Measurements from ENCODE around the gene MLLT1. TPM values are rescaled to one million over a fixed set of nuclear protein-coding genes. Genes with fewer than 3 reads are reported as not detected.
A peak's percentile ranks its signal among the peaks of the same experiment; 100 is the strongest.

Gene MLLT1
- total RNA-seq, 1 donor: 7.8 TPM

DNA sequence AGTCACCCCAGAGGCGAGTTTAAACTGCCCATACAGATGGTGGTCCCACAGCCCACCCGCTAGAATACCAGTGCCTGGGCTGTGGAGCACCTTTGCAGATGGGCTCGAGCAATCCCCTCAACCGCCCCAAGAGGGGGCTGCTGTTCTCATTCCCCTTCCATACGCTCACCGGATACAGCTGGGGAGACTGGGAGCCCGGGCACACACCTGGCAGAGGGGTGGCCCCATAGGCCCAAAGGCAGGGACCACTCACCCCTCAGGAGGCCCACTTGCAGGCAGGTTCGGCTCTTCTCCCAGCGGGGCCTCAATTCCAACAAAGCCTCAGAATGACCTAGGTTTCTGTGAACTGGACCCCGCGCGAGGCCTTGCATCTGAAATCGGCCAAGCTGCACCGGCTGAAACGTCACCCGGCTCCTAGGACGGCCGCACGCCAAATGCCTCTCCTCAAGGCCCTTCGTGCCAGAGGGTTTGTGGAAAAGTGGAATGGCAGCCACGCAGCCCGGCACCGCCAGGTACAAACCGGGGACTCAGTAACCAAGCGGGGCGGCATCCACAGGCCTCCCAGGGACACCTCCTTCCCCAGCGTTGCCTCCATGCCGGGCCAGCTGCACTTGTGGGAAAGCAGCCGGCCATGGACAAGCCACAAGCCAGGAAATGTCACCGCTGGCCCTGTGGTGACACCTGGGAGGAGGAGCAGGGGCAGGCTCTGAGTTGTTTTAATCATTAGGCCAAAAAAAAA is 18.7 kb downstream of the MLLT1 start:
- peak in 1 of 3 donors; percentile 39 for DNase-seq (ENCODE audit: low read depth in 2 of 3, low spot score in 2 of 3)

DNA sequence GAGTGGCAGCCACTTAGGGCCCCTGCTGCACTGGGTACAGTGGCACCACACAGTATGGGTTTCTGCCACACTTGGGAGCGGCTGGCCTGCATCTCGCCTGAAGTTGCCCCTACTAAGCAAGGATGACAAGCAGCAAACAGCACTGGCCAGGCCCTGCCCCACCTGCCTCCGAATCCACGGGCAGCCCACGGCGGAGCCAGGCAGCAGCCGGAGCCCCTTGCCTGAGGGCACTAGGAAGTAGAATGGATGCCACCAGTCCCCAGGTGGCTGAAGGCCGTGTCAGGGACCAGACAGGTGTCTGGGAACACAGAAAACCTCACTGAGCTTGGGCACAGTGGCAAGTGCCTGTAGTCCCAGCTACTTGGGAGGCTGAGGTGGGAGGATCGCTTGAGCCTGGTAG is 19.4 kb downstream of the MLLT1 start:
- no peak for DNase-seq (ENCODE audit: low read depth in 2 of 3, low spot score in 2 of 3)

DNA sequence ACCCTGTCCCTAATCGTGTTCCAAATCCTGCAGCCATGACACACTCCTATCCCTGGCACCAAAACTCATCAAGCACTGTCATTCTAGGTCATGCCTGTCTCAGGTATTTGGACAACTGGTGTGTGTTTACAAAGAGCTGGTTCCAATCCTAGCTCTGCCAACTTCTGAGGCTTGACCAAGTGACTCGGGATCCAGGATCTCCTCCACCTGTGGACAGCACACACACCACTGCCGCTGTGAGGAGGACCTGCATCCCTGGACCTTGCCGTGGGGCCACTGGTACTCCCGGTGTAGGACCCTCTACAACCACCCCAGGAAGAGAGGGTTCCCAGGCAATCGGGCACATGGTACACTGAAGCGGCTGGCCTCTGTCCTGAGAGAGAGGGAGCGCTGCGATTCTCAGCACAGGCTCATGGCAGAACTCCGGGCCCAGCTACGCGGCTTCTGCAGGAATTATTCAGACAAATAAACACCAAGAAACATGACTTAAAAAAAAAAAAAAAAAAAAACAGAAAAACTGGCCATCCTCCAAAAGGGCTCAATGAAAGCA is 20.4 kb downstream of the MLLT1 start:
- DNase-seq (ENCODE audit: low read depth in 2 of 3, low spot score in 2 of 3): no peak

DNA sequence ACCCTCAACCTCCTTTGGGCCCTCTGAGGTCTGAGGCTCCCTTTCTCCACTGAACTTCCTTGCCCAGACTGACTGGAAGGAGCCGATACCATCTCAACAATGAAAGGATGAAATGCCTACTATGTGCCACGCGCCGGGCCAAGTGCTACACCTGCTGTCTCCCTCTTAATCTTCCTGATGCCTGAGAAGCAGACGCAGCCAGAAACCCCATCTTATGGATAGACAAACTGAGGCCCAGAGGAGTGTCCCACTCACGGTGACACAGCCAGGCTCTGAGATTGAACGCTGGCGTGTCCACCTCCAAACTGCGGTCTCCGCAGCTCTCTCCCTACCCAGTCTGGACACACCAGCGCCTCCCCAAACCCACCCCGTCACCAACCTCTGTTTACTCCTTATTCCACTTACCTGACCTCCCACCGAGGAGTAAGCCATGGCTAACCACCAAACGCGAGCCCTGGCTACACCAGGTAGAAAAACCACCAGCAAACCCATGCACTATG is 20.9 kb downstream of the MLLT1 start:
- DNase-seq (ENCODE audit: low read depth in 2 of 3, low spot score in 2 of 3): no peak

DNA sequence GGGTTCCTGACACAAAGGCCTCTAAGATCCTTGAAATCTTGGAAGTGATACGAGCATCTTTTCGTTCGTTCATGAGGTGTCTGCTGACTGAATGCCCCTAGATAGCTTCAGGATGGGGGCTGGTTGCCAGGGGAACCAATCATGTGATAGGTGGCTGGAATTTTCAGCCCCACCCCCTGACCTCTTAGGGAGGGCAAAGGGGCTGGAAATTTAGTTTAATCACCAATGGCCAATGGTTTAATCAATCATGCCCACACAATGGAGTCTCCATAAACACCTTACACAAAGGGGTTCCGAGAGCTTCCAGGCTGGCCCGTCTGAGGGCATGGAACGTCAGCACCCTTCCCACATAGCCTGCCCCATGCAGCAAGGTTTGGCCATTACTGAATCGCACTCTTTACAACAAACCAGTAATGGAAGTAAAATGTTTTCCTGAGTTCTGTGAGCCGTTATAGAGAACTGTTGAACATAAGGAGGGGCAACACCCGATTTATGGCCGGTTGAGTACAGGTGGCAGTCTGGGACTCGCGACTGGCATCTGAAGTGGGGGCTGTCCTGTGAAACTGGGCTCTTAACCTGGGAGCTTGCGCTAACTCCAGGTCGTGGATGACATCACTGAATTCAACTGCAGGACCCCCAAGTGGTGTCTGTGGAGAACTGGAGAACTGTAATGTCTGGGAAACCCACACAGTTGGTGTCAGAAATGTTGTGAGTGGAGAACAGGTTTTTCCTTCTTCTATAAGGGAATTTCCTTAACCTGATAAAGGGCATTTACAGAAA is 25.6 kb downstream of the MLLT1 start:
- DNase-seq (ENCODE audit: low read depth in 2 of 3, low spot score in 2 of 3): no peak

DNA sequence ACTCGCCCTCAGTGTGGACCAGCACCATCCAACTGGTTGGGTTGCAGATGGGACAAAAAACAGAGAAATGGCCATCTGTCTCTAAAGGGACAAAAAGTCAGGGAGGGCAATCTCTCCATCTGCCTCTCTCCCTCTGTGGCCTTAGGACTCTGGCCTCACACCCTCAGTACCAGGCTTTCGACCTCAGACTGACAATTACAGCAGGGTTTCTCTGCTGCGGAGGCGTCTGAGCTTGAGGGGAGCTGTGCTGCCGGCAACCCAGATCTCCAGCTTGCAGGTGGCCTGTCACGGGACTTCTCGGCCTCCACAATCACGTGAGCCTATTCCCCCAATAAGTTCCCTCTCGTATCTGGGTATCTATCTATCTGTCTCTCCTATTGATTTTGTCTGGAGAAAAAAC is 27.7 kb downstream of the MLLT1 start:
- no peak for DNase-seq (ENCODE audit: low read depth in 2 of 3, low spot score in 2 of 3)

DNA sequence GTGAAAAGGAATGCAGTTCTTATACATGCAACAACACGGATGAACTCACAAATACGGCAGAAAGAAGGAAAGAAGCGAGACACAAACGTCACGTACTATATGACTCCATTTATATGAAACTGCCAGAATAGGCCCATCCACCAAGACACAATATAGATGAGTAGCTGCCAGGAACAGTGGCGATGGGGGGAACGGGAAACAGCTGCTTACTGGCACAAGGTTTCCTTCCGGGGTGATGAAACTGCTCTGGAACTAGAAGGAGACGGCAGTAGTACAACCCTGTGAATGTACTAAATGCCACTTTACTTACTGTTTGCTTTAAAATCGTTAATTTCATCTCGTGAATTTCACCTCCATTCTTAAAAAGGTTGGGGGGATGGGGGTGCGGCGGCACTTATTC is 28.9 kb downstream of the MLLT1 start:
- no peak for DNase-seq (ENCODE audit: low read depth in 2 of 3, low spot score in 2 of 3)

DNA sequence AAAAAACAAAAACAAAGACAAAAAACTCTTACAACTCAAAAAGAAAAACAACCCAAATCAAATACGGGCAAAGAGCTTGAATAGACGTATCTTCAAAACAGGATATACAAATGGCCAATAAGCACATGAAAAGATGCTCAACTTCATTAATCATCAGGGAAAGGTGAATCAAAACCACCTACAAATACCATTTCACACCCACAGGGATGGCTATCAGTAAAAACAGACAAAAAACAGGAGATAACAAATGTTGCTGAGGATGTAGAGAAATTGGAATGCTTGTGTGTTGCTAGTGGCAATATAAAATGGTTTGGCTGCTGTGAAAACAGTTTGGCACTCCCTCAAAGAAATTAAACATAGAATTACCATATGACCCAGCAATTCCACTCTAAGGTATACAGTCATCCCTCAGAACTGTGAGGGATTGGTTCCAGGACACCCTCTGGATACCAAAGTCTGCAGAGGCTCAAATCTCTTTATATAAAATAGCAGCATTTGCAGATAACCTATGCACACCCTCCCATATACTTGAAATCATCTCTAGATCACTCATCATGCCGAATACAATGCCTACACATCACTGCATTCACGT is 29.7 kb downstream of the MLLT1 start:
- DNase-seq (ENCODE audit: low read depth in 2 of 3, low spot score in 2 of 3): no peak

DNA sequence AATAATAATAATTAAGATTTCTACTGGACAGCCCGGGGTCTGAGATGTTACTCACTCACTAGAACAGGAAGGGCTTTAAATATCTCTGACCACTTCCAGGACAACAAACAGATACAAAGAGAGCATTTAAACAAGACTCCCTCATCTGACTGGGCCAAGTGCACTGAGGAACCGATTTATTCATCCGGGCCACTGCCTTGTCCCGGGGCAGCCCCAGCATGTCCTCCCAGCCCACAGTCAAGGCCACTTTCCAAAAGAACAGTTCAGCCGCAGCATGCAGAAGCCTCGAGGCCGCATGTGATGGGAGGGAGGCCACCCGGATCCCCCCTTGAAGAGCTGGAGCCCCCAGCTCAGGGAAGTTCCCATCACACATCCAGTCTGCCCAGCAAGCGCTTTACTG is 30.5 kb downstream of the MLLT1 start:
- no peak for DNase-seq (ENCODE audit: low read depth in 2 of 3, low spot score in 2 of 3)

DNA sequence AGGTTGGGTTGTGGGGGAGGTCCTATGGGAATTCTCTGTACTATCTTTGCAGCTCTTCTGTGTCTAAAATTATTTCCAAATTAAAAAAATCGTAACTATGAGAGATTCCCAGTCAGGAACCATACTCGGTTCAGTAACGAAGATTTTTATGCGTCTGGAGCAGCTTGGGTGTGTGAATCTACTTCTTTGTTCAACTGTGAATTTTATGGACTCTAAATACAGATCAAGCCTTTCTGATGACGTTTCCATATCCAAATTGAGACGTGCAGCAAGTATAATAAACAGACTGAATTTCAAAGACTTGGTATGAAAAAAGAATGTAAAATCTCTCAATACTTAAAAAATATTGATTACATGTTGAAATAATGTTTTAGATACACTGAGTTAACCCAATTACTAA is 30.9 kb downstream of the MLLT1 start:
- no peak for DNase-seq (ENCODE audit: low read depth in 2 of 3, low spot score in 2 of 3)

DNA sequence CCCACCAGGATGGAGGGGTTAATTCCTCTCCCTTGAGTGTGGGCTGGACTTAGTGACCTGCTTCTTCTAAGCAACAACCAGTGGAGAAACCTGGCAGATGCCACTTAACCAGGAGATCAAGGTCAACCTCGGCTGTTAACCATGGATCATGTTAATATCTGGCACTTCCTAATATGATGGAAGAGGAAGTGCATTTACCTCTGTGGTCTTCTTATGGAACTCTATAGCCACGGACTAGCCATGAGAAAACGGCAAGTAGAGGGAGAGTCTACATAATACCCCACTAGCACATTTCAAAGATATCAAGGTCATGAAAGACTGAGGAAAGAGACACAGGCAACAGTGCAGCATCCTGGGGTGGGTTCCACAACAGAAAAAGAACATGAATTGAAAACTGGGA is 31.4 kb downstream of the MLLT1 start:
- DNase-seq (ENCODE audit: low read depth in 2 of 3, low spot score in 2 of 3): no peak

DNA sequence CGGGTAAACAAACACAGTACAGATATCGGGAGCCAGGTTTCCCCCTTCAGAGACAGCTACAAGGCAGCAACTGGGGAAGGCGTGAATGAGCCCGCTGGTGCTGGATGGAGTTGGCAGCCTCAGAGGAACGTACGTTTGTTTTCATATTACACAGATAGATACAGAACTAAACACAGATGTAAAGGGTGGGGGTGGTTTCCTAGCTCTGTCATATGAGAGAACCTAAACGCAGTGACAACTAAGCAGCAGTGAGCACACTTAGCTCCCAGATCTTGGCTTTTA is 32.8 kb downstream of the MLLT1 start:
- no peak for DNase-seq (ENCODE audit: low read depth in 2 of 3, low spot score in 2 of 3)

DNA sequence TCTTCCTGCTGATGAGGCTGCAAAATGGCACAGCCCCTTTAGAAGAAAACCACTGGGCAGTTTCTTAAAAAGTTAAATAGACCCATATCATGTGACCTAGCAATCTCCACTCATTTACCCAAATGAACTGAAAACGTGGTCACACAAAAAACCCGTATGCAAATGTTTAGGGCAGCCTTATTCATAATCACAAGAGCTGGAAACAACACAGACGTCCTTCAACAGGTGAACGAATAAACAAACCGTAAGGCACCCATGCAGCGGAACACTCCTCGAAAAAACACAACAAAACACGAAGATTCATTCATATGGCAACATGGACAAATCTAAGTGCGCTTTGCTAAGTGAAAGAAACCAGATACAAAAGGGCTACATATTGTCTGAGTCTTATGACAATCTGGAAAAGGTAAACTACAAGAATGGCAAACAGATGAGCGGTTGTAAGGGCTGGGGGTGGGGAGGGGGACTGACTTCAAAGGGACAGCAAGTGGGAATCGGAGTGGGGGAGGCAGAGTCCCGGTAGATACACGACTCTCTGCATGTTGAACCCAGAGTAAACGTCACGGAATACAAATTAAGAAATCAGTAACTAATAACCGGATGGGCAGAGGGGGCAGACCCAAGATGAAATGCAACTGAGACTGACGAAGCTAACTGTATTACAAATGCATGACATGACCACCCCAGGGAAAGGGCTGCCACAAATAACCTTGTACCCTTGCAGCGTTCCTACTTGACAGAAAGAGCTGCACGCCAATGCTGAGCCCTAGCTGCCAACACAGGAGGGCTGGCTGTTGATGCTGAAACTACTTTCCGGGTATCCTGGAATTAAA is 33.4 kb downstream of the MLLT1 start:
- no peak for DNase-seq (ENCODE audit: low read depth in 2 of 3, low spot score in 2 of 3)

DNA sequence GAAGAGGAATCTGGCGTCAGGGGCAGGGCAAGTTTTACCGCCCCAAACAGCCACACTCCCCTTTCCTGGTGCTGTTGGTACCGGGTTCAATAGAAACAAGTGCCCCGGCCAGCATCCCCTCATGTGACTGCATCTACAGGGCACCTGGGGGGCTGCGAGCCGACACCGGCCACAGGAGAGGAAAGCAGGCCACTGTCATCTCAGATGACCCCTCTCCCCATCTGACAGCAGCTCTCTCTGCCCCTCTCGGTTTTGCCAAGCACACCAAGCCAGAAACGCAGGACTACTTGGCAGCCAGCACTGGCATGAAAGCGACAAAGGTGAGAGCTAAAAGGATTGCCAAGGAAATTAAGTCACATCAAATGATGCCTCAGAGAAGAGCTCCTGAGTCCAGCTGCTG is 37.1 kb downstream of the MLLT1 start:
- no peak for DNase-seq (ENCODE audit: low read depth in 2 of 3, low spot score in 2 of 3)

DNA sequence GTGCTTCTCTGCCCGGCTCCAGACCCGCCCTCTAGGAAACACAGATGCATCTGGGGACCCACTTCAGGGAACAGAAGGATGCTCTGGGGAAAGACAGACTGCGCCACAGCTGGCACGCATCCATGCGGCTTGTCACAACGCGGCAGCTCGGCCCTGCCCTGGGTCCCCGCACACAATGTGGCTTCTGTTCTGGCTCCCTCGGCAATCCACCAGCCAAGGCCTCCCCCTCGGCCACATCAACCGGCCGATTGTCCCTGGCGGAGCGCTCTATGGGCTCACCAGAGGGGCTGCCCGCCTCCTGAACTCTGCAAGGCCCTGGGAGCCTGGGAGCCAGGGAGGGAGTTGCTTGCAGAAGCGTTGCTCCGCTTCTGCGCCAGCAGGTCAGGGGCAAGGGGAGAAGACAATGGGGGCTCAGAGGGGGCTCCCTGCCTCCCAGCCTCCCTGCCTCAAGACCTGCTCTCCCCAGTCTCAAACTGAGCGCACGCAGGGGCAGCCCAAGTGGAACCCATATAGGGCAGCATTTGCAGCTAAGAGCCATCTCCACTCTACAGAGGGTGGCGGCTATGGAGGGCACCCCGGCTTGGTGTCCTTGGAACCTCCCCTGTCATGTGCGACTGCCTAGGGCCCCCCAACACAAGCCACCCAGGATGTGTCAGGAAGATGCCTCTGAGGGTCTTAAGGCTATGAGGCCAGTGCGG is 37.9 kb downstream of the MLLT1 start:
- DNase-seq (ENCODE audit: low read depth in 2 of 3, low spot score in 2 of 3): no peak

DNA sequence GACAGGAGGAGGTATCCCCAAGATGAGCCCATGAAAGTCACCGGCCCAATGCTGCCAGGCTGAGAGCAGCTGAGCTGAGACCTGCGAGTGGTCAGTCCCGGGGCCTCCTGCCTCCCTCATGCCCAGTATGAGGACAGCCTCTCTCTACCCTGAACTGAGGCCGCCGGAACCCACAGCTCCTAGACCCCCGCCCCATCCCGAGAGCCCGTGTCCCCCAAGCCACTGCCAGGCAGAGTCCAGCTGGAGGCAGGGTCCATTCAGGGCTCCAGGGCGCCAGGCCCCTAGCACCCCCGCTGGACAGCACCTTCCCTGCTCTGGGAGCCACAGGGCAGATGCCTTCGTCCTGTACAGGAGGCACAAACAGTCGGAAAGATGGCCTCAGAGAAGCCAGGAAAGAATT is 38.7 kb downstream of the MLLT1 start:
- no peak for DNase-seq (ENCODE audit: low read depth in 2 of 3, low spot score in 2 of 3)

DNA sequence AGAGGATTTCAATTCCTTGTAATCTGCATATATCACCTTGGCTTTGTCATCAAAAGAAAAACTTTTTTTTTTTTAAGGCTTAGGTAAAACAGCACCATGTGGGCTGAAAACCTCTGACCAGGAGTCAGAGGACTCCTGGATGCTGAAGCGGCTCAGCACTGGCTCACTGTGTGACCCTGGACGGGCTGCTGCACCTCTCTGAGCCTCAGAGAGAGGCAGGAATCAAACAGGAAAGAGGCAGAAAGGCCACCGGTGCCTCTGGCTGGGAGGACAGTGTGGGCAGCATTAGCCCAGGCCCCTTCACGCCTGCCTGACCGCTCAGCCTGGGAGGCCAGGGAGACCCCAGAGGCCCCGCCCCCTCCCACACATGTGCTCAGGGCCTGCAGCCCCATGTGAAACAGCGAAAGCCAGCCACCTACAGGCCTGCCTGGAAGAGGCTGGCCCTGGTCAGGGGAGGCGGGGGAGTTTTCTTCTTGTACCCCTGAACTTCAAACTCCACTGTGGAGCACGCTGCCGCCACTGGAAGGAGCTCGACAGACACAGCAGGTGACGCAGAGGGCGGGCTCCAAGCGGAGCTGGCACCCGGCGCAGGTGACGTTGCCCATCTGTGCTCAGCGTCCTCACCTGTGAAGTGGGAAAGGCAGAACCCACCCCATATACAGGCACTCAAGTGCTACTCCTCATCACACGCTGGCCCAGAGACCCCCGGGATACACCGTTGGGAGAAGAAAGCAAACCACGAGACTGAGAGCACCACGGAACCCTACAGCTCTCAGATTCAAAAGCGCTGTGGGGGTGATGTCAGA is 39.7 kb downstream of the MLLT1 start:
- no peak for DNase-seq (ENCODE audit: low read depth in 2 of 3, low spot score in 2 of 3)

DNA sequence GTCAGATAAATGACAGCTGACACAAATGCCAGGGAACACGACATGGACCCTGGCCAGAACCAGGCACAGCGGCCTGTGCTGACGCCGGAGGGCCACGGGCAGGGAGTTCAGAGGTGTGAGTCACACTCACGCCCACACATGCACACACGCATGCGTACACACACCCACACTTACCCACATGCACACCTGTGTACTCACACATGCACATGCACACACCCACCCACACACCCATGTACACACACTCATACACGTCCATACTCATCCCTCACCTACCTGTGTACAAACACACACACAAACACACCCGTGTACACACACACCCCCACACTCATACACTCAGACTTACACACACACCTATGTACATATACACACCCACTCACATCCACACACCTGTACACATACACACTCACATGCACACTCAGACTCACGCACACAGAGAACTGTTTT is 40.4 kb downstream of the MLLT1 start:
- no peak for DNase-seq (ENCODE audit: low read depth in 2 of 3, low spot score in 2 of 3)

DNA sequence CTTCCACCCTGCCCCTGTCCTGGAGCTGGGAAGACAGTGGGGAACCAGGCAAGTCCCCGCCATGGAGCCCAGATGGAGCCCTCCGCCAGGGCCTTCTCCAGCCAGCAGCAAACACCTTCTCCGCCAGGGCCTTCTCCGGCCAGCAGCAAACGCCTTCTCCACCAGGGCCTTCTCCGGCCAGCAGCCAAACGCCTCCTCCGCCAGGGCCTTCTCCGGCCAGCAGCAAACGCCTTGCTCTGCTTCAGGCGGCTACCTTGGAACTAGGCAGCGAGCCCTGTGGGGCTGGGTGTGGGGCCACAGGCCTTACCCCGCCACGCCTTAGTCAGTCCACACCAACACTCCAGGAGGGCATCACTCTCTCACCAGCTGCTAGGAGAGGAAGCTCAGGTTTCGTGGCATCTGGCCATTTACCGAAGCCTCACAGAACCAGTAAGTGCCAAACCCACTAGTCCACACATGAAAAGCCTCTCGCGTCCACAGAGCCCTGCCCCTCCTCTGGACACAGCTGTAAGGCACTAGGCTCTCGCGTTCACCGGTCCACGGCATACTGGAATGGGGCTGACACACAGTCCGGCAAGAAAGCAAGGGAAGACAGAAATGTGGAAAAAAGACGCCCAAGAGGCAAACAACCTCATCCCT is 41.0 kb downstream of the MLLT1 start:
- DNase-seq (ENCODE audit: low read depth in 2 of 3, low spot score in 2 of 3): peak in 1 of 3 donors; percentile 54
